Hematopoietic multipotent progenitor cell treated with erythropoietin and hydrocortisone succinate and interleukin-3 and kit ligand, for 17 days (in vitro differentiated cells): Measurements from ENCODE around the gene GOLGA6A.
"Not testable (repeated sequence)": the region's sequence is repeated elsewhere in the genome, so short reads cannot be mapped to it uniquely, and the experiment has no call there.

Experiments
- DNase-seq: peaks from one replicate; pipeline ENCODE4 v3.0.0-alpha.2; 2015; ENCODE audit warnings: low spot score

The GOLGA6A gene

GRCh38 chr15:74099963-74100733 is 17.8 kb upstream of the GOLGA6A start:
- peak; percentile 63 for DNase-seq

- DNase-seq = not testable (repeated sequence)
These were observed 14.6 kb upstream of the GOLGA6A start for GRCh38 chr15:74096753-74097474.

- DNase-seq = not testable (repeated sequence)
These were observed 13.3 kb upstream of the GOLGA6A start for GRCh38 chr15:74095610-74096009.

GRCh38 chr15:74094567-74094966 is 12.2 kb upstream of the GOLGA6A start:
- DNase-seq = not testable (repeated sequence)

- not testable (repeated sequence) for DNase-seq
These were observed 6.6 kb downstream of the GOLGA6A start for GRCh38 chr15:74075781-74076180.

GRCh38 chr15:74072614-74073337 is 9.6 kb downstream of the GOLGA6A start:
- not testable (repeated sequence) for DNase-seq

- not testable (repeated sequence) for DNase-seq
These were observed 10.2 kb downstream of the GOLGA6A start for GRCh38 chr15:74072132-74072531.

GRCh38 chr15:74071645-74072044 is 10.7 kb downstream of the GOLGA6A start:
- not testable (repeated sequence) for DNase-seq

GRCh38 chr15:74065684-74066411 is 16.5 kb downstream of the GOLGA6A start:
- not testable (repeated sequence) for DNase-seq

- DNase-seq = not testable (repeated sequence)
These were observed 17.5 kb downstream of the GOLGA6A start for GRCh38 chr15:74064822-74065221.

GRCh38 chr15:74064183-74064582 is 18.2 kb downstream of the GOLGA6A start:
- not testable (repeated sequence) for DNase-seq

GRCh38 chr15:74063425-74064146 is 18.8 kb downstream of the GOLGA6A start:
- not testable (repeated sequence) for DNase-seq

GRCh38 chr15:74062671-74063070 is 19.7 kb downstream of the GOLGA6A start:
- no peak for DNase-seq

- DNase-seq = no peak
These were observed 20.1 kb downstream of the GOLGA6A start for GRCh38 chr15:74062236-74062635.

GRCh38 chr15:74060251-74060650 is 22.1 kb downstream of the GOLGA6A start:
- no peak for DNase-seq

GRCh38 chr15:74059050-74059833 is 23.1 kb downstream of the GOLGA6A start:
- DNase-seq = not testable (repeated sequence)

GRCh38 chr15:74056330-74056729 is 26.0 kb downstream of the GOLGA6A start:
- DNase-seq = not testable (repeated sequence)

- DNase-seq = no peak
These were observed 26.5 kb downstream of the GOLGA6A start for GRCh38 chr15:74055804-74056203.

GRCh38 chr15:74053941-74054529 is 28.3 kb downstream of the GOLGA6A start:
- peak; percentile 73 for DNase-seq

GRCh38 chr15:74053517-74053916 is 28.8 kb downstream of the GOLGA6A start:
- no peak for DNase-seq
